ENCODE data around the gene CACNG1.

CACNG1 gene

DNA sequence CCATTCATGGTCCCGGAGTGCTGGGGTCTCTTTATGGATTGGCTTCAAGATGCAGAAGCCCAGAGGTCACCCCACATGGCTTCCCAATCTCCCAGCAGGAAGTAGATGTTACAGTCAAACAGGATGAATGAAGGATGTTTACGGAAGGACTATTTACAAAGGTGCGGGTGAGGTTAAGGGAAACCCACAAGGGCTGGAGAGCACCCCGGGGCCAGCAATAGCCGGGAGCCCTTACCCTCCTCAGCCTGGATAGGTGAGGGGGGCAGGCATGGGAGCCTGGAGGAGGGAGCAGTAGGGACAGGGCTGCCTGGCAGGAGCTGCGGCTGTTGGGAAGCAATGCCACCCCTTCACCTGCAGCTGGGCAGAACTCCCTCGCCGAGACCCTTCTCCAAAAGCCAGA is 24.5 kb upstream of the CACNG1 start:
- H3K27ac Mint-ChIP-seq, result no peak overlapping the region
- ATAC-seq (no peak), DNase-seq (no peak)
- no peaks in the 10 kb centered on the region for H3K36me3 Mint-ChIP-seq (ENCODE audit: low read depth)
- no peaks in the 10 kb centered on the region for H3K27me3 Mint-ChIP-seq
- no peak overlapping the region for H3K4me3 Mint-ChIP-seq
- no peaks in the 10 kb centered on the region for H3K9me3 Mint-ChIP-seq
- H3K4me1 Mint-ChIP-seq, result no peaks in the 10 kb centered on the region

DNA sequence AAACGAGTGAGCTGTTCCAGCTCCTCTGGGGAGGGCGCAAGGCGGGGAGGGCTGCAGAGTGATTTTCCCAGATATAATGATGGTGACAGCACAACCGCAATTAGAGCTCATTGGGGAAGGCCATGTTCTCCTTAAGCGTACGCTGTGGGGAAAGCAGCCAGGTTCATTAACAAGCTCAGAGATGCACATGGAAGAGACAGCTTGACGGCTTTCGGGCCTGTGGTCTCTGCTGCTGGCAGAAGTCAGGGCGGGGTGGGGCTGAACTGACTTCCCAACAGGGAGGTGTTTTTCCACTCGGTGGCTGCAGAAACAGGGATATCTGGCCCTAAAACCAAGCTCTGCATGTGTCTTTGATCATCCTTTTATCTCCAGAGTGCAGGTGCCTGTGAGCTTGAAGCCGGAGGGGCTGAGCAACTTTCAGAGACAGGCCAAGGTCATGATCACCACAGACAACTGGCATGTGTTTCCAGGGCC is 24.0 kb upstream of the CACNG1 start:
- Mint-ChIP-seq H3K27me3 (no peaks in the 10 kb centered on the region), H3K4me3 (no peak overlapping the region), H3K9me3 (no peaks in the 10 kb centered on the region), H3K27ac (no peak overlapping the region), H3K36me3 (ENCODE audit: low read depth) (no peaks in the 10 kb centered on the region), H3K4me1 (no peaks in the 10 kb centered on the region)
- no peak for DNase-seq
- no peak for ATAC-seq

DNA sequence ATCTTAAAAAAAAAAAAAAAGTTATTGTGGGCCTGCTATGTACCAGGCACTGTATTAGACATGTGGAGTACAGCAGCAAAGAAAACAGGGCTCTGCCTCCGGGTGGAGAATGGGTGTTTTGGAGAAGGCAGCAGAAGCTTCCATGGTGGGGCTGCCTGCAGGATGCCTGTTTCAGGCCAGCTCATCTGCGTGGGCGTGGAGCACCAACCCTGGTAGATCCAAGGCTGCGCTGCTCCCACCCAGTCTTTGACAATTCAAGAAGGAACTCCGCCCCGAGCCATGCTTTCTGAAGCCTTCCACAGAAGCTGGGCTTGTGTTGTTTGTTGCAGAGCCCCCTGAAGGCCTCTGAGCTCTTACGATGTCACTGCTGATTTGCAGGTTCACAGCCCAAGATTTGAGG is 23.2 kb upstream of the CACNG1 start:
- H3K36me3 Mint-ChIP-seq (ENCODE audit: low read depth), result no peaks in the 10 kb centered on the region
- ATAC-seq, result no peak
- H3K27ac Mint-ChIP-seq, result no peak overlapping the region
- H3K27me3 Mint-ChIP-seq, result no peaks in the 10 kb centered on the region
- H3K4me1 Mint-ChIP-seq, result no peaks in the 10 kb centered on the region
- H3K4me3 Mint-ChIP-seq, result no peak overlapping the region
- no peak for DNase-seq
- H3K9me3 Mint-ChIP-seq, result no peaks in the 10 kb centered on the region

DNA sequence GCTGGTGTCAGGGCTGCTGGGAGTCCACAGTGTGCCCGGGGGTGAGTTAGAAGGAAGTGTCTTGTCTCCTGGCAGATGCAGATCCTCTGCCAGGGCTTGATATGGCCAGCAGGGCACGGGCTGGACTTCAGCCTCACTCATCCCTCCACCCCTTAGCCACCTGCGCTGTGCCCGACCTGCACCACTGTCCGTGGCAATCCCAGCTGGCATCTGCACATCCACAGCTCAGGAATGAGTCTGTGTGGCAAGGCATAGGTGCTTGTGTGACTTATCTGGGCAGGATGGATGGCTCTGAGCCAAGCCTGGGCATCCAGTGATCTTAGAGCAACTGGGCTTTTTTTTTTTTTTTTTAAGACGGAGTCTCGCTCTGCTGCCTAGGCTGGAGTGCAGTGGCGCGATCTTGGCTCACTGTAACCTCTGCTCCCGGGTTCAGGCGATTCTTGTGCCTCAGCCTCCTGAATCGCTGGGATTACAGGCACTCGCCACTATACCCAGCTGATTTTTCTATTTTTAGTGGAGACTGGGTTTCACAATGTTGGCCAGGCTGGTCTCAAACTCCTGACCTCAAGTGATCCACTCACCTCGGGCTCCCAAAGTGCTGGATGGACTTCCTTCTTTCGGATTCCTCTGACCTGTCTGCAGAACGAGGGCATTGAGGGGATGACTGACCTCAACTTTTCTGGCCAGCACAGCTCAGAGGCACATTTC is 22.5 kb upstream of the CACNG1 start:
- Mint-ChIP-seq H3K4me1 (no peaks in the 10 kb centered on the region), H3K9me3 (no peaks in the 10 kb centered on the region), H3K4me3 (no peak overlapping the region), H3K27ac (no peak overlapping the region), H3K27me3 (no peaks in the 10 kb centered on the region), H3K36me3 (ENCODE audit: low read depth) (no peaks in the 10 kb centered on the region)
- DNase-seq, result no peak
- ATAC-seq, result no peak

DNA sequence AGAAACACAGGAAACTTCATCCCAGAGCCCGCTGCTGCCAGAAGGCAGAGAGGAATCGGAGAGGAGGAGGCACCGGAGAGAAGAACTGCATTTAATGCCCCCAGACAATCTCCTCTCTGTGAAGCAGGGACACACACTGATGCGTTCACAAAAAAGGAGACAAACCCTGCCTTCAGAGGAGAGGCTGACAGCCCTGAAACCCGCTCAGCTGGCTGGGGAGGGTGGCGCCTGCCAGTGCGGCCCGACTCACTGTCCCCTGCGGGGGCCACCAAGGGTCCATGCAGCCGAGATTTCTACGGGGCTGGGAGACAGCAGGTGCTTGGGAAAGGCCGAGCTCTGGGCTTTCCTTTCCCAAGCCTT is 21.9 kb upstream of the CACNG1 start:
- DNase-seq (no peak), ATAC-seq (no peak)
- H3K4me3 Mint-ChIP-seq, result no peak overlapping the region
- H3K27me3 Mint-ChIP-seq, result no peaks in the 10 kb centered on the region
- no peaks in the 10 kb centered on the region for H3K9me3 Mint-ChIP-seq
- H3K36me3 Mint-ChIP-seq (ENCODE audit: low read depth), result no peaks in the 10 kb centered on the region
- H3K4me1 Mint-ChIP-seq, result no peaks in the 10 kb centered on the region
- H3K27ac Mint-ChIP-seq, result no peak overlapping the region

DNA sequence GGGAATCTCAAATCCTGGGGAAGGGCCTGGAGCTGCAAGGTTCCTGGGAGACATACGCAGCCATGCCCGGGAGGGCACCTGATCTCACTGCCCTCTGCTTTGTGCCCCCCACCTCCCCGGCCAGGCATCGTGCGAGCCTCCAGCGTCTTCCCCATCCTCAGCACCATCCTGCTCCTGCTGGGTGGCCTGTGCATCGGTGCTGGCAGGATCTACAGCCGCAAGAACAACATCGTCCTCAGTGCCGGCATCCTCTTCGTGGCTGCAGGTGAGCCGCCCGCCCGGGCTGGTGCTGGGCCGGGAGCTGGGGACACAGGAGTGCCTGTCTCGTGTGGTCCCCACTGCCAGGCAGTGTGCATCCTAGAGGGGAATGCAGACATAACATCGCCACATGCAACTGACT is 19.6 kb upstream of the CACNG1 start:
- no peaks in the 10 kb centered on the region for H3K27me3 Mint-ChIP-seq
- ATAC-seq (no peak), DNase-seq (no peak)
- no peaks in the 10 kb centered on the region for H3K9me3 Mint-ChIP-seq
- H3K36me3 Mint-ChIP-seq (ENCODE audit: low read depth), result no peaks in the 10 kb centered on the region
- no peak overlapping the region for H3K27ac Mint-ChIP-seq
- H3K4me3 Mint-ChIP-seq, result no peak overlapping the region
- H3K4me1 Mint-ChIP-seq, result no peaks in the 10 kb centered on the region

DNA sequence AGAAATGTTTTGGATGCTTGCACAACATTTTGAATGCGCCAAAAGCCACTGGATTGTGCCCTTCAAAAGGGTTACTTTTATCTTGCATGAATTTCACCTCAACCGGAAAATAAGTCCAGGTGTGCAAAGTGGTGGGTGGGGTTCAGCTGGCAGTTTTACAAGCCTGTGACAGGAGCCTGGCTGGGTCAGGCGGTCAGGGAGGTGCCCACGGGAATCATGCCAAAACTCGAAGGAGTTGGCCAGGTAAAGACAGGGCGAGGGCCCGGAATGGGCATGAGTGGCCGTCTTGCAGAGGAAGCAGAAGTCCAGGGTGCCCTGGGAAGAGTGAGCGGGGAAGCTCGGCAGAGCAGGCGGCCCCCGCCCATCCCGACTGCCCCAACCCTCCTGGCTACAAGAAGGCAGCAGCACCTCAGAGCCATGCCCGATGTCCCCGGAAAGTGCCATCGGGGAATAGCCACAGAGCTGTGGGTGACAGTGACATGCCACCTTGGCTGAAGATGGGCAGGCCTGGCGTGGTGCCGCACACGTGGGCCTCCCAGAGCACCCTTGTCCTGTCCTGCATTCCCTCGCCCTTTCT is 19.1 kb upstream of the CACNG1 start:
- no peaks in the 10 kb centered on the region for H3K9me3 Mint-ChIP-seq
- H3K27me3 Mint-ChIP-seq, result no peaks in the 10 kb centered on the region
- DNase-seq (no peak), ATAC-seq (no peak)
- H3K4me1 Mint-ChIP-seq, result no peaks in the 10 kb centered on the region
- no peak overlapping the region for H3K4me3 Mint-ChIP-seq
- H3K36me3 Mint-ChIP-seq (ENCODE audit: low read depth), result no peaks in the 10 kb centered on the region
- H3K27ac Mint-ChIP-seq, result no peak overlapping the region

DNA sequence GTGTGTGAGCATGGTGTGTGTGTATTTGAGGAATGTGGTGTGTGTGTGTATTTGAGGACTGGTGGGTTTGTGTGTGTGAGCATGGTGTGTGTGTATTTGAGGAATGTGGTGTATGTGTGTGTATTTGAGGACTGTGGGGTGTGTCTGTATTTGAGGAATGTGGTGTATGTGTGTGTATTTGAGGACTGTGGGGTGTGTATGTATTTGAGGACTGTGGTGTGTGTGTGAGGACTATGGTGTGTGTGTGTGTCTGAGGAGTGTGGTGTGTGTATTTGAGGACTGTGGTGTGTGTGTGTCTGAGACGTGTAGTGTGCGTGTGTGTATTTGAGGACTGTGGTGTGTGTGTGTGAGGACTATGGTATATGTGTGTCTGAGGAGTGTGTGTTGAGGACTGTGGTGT is 18.0 kb upstream of the CACNG1 start:
- H3K4me3 Mint-ChIP-seq, result no peak overlapping the region
- no peaks in the 10 kb centered on the region for H3K36me3 Mint-ChIP-seq (ENCODE audit: low read depth)
- no peaks in the 10 kb centered on the region for H3K27me3 Mint-ChIP-seq
- no peaks in the 10 kb centered on the region for H3K4me1 Mint-ChIP-seq
- no peak for ATAC-seq
- no peak overlapping the region for H3K27ac Mint-ChIP-seq
- H3K9me3 Mint-ChIP-seq, result no peaks in the 10 kb centered on the region
- no peak for DNase-seq

DNA sequence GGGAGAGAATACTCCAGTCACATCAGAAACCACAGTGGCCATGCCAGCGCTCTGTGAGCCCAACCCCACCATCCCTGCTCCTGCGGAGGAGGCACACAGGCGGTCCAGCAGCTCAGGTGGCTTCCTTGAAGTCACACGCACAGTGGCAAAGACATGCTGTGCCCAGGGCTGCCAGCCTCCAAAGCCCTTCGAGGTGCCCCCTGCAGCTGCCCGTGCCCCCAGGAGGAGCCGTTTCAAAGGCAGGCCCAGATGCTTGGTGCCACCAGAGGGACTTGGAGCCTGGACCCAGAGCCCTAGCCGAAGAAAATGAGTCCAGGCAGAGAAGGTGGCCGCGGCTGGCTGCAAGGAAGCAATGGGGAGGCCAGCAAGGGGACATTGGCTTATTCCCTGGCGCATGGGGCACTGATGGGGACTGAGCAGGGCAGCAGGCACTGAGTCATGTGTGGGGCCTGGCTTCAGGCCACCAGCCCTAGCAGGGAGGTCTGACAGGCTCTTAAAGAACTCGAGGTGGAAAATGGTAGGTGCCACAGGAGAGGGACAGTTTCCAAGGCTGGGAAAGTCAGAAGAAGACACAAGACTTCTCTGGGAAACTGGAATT is 17.2 kb upstream of the CACNG1 start:
- H3K27ac Mint-ChIP-seq, result no peak overlapping the region
- no peak for ATAC-seq
- H3K36me3 Mint-ChIP-seq (ENCODE audit: low read depth), result no peaks in the 10 kb centered on the region
- H3K4me3 Mint-ChIP-seq, result no peak overlapping the region
- H3K27me3 Mint-ChIP-seq, result no peaks in the 10 kb centered on the region
- H3K4me1 Mint-ChIP-seq, result no peaks in the 10 kb centered on the region
- no peaks in the 10 kb centered on the region for H3K9me3 Mint-ChIP-seq
- no peak for DNase-seq

DNA sequence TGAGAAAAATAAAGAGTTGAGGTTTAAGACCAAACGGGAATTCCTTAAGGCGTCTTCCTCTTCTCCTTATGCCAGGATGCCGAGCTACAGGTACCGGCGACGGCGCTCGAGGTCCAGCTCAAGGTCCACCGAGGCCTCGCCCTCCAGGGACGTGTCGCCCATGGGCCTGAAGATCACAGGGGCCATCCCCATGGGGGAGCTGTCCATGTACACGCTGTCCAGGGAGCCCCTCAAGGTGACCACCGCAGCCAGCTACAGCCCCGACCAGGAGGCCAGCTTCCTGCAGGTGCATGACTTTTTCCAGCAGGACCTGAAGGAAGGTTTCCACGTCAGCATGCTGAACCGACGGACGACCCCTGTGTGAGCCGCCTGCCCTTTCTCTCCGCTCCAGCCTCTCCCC is 13.7 kb upstream of the CACNG1 start:
- peaks cover 12% of the 10 kb centered on the region for H3K4me1 Mint-ChIP-seq
- no peaks in the 10 kb centered on the region for H3K36me3 Mint-ChIP-seq (ENCODE audit: low read depth)
- no peak overlapping the region for H3K4me3 Mint-ChIP-seq
- no peak for DNase-seq
- no peak for ATAC-seq
- no peak overlapping the region for H3K27ac Mint-ChIP-seq
- H3K9me3 Mint-ChIP-seq, result no peaks in the 10 kb centered on the region
- no peaks in the 10 kb centered on the region for H3K27me3 Mint-ChIP-seq

DNA sequence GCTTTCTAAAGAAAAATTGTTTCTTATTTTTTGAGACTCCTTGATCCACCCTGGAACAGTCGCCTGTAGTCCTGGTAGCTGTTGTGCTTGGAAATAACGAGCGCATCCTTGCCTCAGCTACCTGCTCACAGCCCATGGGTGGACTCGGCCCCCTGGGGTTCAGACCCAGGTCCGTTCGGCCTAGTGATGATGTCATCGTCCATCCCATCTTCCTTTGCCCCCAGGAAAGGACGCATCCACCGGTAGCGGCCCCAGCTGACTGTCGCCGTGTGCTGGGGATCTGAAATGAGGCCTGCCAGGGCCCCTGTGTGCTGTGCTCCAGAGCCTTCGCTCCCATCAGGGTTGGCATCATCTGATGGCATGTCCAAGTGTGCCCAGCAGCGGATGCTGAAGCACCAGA is 12.0 kb upstream of the CACNG1 start:
- no peaks in the 10 kb centered on the region for H3K9me3 Mint-ChIP-seq
- H3K4me3 Mint-ChIP-seq, result no peak overlapping the region
- no peak overlapping the region for H3K27ac Mint-ChIP-seq
- H3K27me3 Mint-ChIP-seq, result no peaks in the 10 kb centered on the region
- ATAC-seq (no peak), DNase-seq (no peak)
- H3K4me1 Mint-ChIP-seq, result peaks cover 21% of the 10 kb centered on the region
- no peaks in the 10 kb centered on the region for H3K36me3 Mint-ChIP-seq (ENCODE audit: low read depth)

DNA sequence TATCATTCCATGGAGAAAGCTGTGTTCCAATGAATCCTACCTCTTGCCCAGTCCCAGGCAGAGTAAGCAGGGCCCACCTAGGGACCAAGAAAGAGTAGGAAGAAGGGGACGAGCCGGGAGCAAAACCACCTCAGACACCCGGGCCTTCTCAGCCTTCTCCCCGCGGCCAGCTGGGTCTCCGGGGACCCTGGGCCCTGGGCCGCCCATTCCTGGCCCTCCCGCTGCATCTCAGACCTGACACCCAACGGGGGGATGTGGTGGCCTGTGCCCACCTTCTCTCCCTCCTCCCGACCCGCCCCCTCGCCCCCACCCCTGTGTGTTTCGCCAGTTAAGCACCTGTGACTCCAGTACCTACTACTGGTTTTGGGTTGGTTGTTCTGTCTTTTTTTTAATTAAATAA is 11.4 kb upstream of the CACNG1 start:
- Mint-ChIP-seq H3K27me3 (no peaks in the 10 kb centered on the region), H3K4me1 (peaks cover 21% of the 10 kb centered on the region), H3K27ac (no peak overlapping the region), H3K9me3 (no peaks in the 10 kb centered on the region), H3K4me3 (no peak overlapping the region), H3K36me3 (ENCODE audit: low read depth) (no peaks in the 10 kb centered on the region)
- DNase-seq (no peak), ATAC-seq (no peak)

DNA sequence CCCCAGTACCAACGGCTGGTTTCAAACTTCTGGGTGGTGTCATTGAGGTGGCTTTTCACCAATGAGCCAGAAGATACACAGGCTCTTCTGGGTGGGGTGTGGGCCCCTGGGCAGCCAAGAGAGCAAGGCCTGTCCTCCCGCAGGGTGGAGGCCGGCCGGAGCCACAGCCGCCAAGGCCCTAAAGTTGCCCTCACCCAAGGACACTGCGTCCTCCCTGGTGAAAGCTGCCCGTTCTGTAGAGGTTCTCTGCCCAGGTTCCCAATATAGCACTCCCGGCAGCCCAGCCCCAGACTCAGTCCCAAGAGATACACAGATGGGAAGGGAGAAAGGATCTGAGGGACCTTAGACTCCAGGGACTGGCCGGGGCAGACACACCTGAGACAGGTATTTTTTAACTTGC is 10.7 kb upstream of the CACNG1 start:
- Mint-ChIP-seq H3K4me3 (no peak overlapping the region), H3K36me3 (ENCODE audit: low read depth) (no peaks in the 10 kb centered on the region), H3K27ac (no peak overlapping the region), H3K4me1 (peaks cover 21% of the 10 kb centered on the region), H3K9me3 (no peaks in the 10 kb centered on the region), H3K27me3 (no peaks in the 10 kb centered on the region)
- ATAC-seq, result no peak
- no peak for DNase-seq

DNA sequence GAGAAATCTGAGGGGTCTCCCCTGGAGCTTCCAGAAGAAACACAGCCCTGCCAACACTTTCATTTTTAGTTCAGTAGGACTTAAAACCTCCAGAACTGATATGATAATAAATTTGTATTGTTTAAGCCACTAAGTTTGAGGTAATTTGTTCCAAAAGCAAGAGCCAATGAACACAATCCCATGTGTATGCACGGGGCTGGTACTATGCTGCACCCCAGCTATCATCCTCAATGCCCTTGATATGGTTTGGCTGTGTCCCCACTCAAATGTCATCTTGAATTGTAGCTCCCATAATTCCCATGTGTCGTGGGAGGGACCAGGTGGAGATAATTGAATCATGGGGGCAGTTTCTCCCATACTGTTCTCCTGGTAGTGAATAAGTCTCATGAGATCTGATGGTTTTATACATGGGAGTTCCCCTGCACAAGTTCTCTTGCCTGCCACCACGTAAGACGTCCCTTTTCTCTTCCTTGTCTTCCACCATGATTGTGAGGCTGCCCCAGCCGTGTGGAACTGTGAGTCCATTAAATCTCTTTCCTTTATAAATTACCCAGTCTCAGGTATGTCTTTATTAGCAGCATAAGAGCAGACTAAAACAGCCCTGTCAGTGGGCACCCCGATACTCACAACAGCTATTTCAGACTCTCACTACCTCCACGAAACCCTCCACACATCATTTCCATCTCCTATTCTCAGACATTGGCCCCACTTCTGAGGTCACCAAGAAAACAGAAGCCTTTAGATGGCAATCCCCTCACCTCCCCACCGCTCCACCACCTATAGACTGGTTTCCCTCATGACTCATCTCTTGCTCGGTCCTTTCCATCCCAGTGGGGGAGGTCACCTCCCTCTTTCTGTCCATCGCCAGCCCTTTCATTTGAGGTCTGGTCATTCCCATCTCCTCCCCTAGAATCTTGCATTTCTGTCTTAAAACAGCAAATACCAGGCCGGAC is 8.9 kb upstream of the CACNG1 start:
- ATAC-seq (peak; percentile 82), DNase-seq (peak; percentile 16)
- Mint-ChIP-seq H3K9me3 (no peaks in the 10 kb centered on the region), H3K4me3 (peak overlapping the region; percentile 42), H3K27ac (peak overlapping the region; percentile 90), H3K4me1 (peaks cover 21% of the 10 kb centered on the region), H3K36me3 (ENCODE audit: low read depth) (no peaks in the 10 kb centered on the region), H3K27me3 (no peaks in the 10 kb centered on the region)

Data from activated naive CD8-positive, alpha-beta T cell treated with anti-CD3 and anti-CD28 coated beads, Interleukin-2, amount 50 U/mL, for 24 hours (primary cell).